Erythroblast (primary cell): ENCODE results near the gene KRT36.

Experiments used
- DNase-seq, 2 experiments: peaks; one replicate each; lab custom pipeline; 2025; lab: John Stamatoyannopoulos, UW
- GATA1 ChIP-seq: IDR thresholded peaks from 2 replicates; pipeline ENCODE4 v1.6.1; 2011; ENCODE audit warnings: low read depth, mild to moderate bottlenecking, control low read depth, low read length, moderate library complexity
- POLR2A ChIP-seq: IDR thresholded peaks from 2 replicates; pipeline ENCODE4 v1.6.1; 2011; ENCODE audit warnings: mild to moderate bottlenecking, low read length

Gene KRT36

GRCh38 chr17:41503202-41503601 is 13.5 kb upstream of the KRT36 start:
- TF ChIP-seq POLR2A: no peak
- no peak for TF ChIP-seq GATA1
- no peak for DNase-seq

DNA sequence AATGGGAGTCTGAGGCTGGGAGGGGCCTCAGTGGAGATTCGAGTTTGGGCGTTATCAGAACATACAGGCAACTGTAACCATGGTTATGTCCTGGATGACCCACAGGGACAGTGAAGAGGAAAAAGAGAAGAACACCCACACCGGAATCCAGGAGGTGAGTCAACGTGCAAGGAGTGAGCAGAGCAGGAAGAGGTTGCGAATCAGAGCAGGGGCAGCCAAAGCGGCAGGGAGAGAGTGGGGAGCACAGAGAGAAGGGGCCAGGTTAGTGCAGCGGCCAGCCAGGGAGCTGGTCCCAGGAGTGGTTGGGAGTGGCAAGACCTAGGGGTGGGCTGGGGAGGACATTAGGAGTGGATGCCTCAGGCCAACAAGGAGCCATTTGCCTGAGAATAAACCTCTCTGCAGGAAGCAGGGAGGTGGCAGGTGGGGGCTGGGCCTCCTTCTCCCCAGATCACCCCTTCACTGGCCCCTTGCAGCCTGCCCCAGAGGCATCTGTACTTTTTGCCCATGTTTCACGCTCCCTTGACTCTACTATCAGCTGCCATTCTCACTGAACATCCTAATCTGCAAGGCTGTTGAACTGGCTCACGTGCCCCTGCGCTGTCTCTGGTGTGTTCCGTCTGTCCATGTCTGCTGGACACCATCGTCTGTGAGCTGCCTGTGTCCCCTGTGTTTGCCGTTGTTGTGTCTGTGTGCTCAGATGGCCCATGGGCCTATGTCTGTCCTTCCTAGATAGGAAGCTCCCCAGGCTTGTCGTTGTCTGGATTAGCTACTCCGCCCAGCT is 10.6 kb upstream of the KRT36 start:
- TF ChIP-seq POLR2A (peak; percentile 23), GATA1 (no peak)
- peak; percentile 83 to 90 for DNase-seq

GRCh38 chr17:41499714-41500113 is 10.0 kb upstream of the KRT36 start:
- DNase-seq: no peak
- TF ChIP-seq POLR2A (no peak), GATA1 (no peak)

DNA sequence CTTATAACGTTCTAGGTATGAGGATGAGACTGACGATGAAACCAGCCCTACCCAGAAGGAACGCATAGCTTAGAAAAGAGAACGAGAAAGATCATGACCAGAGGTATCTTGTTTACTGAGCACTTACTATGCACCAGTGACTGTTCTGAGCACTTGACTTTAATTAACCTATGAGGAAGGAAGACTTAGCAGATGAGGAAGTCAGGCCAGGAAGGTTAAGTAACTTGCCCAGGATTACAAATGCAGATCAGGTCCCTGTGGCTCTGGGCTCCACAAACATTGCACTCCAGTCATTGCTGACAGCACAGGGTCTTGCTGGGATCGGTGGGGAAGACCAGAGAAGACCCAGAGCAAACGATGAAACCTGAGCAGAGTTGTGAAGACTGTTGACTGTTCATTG is 8.6 kb upstream of the KRT36 start:
- DNase-seq: peak; percentile 19 to 27
- TF ChIP-seq POLR2A (no peak), GATA1 (no peak)

GRCh38 chr17:41496803-41497484 is 7.2 kb upstream of the KRT36 start:
- TF ChIP-seq POLR2A: no peak
- TF ChIP-seq GATA1: no peak
- peak; percentile 84 to 88 for DNase-seq

DNA sequence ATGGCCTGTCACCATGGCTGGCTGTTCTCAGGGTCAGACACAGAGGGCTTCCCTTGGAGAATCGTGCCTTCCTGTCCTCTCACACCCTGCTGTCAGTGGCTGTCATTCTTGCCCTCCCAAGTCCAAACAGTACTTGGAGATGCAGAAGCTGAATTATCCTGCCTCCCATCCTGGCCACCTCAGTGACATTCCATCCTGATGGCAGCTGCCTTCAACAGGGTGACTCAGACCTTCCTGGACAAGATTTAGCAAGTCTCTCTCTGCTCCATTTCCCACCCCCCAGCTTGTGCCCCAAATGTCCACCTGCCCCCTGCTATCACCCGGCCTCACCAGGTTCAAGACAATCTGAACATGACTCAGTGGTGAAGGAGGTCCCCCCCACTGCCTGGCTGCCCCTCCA is 4.8 kb upstream of the KRT36 start:
- TF ChIP-seq POLR2A: no peak
- TF ChIP-seq GATA1: no peak
- no peak for DNase-seq

DNA sequence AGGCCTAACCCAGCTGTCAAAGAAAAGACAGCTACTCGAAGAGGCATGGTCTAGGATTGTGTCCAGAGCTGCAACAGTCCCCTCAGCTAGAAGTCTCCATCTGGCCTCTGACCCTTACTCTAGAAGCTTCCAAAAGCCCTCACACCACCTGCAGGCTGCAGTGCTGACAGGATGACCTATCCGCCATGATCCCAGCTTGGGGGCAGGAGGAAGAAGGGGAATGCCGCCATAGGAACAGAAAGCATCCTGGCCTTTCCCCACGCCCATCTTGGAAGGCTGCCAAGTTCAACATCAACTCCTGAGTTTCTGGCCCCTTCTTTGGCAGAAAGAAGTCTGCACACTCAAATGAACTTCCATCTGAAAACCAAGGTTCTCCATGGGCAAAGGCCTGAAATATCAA is 3.1 kb upstream of the KRT36 start:
- no peak for TF ChIP-seq GATA1
- no peak for TF ChIP-seq POLR2A
- DNase-seq: peak in 1 of 2 experiments; percentile 41

DNA sequence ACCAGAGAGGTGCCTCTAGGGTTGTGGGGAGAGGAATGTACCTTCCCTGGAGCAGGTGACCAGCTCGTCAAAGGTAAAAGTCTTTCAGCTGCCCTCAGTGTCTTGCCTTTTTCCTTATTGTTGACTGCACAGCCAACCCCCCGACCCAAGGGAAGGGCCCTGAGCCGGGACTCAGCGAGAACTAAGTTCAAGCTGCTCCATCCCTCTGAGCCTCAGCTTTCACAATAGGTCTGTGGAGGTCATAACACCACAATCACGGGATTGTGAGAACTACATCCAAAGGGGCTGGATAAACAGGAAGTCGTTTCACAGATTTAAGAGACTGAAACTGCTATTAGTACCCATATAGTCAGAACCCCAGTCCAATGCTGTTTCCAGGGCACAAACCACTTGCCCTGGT is 2.6 kb upstream of the KRT36 start:
- TF ChIP-seq POLR2A (no peak), GATA1 (no peak)
- DNase-seq: no peak

- no peak for DNase-seq
- no peak for TF ChIP-seq GATA1
- TF ChIP-seq POLR2A: no peak
Measured at GRCh38 chr17:41491476-41491875, 1.8 kb upstream of the KRT36 start.

DNA sequence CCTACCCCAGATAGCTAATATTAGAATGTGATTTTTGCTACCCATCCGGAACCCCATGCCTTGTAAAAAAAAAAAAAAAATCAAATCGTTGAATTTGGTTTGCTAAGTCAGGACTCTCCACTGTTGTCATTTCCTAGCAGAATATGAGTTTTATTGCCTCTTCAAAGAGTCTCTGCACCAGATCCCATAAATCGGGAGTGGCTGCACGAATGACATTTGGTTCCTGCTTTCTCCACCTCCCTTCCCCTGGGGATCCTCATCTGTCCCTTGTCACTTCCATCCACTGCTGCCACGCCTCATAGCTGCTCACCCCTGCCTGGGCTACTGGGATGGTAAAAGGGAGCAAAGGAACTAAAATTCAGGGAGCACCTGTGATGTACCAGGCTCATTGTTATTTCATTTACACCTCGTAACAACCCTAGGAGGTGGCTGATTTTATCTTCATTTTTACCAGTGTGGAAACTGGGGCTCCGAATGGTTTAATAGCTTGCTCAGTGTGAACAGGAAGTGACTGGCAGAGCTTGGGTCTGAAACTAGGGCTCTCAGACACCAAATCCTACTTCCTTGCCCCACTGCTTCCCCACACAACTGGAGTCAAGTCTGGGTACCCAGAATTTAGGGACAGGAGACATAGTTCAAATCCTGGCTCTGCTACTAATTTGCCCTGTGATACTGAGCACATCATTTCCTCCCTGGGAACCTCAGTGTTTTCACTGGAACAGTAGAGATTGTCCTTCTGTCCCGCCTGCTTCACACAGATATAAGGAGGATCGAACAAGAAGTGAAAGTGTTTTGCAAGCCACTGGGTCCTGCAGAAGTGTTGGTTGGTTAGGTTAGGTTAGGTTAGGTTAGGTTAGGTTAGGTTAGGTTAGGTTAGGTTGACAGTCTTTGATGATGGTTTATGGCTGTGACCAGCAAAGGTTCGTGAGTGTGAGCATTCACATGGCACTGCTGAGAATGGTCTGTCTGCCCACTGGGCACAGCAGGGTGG is 585 bp upstream of the KRT36 start:
- TF ChIP-seq POLR2A: no peak
- no peak for TF ChIP-seq GATA1
- no peak for DNase-seq

- peak; percentile 69 to 83 for DNase-seq
- TF ChIP-seq GATA1: no peak
- no peak for TF ChIP-seq POLR2A
Measured at GRCh38 chr17:41486809-41487530, 2.7 kb downstream of the KRT36 start.

- no peak for TF ChIP-seq GATA1
- TF ChIP-seq POLR2A: no peak
- DNase-seq: no peak
Measured at GRCh38 chr17:41486316-41486715, 3.4 kb downstream of the KRT36 start.
